Prostate gland (tissue), 2 donors: ENCODE measurements around the gene BBIP1. TPM values are rescaled to one million over a fixed set of nuclear protein-coding genes. Genes with fewer than 3 reads are reported as not detected.
A peak's percentile ranks its signal among the peaks of the same experiment; 100 is the strongest.

Experiments
- DNase-seq: peaks from one replicate; pipeline ENCODE4 v3.0.0-alpha.2; 2019; ENCODE audit warnings: low spot score
- H3K27ac ChIP-seq, 2 donors: fragments of 200-600 bp; sonication (generic); 2 replicates each; pipeline ENCODE4 v1.5.1; 2017 to 2019
- H3K27me3 ChIP-seq: fragments of 200-600 bp; sonication (generic); replicated peaks from 2 replicates; pipeline ENCODE4 v1.5.1; 2019; ENCODE audit not compliant: insufficient read depth
- H3K36me3 ChIP-seq, 2 donors: fragments of 200-600 bp; sonication (generic); 1 replicate in 1 of 2; 2 replicates in 1 of 2; pipeline versions ENCODE4 v1.5.1 to v1.8.1; 2017 to 2019
- H3K4me1 ChIP-seq: fragments of 200-600 bp; sonication (generic); replicated peaks from 2 replicates; pipeline ENCODE4 v1.5.1; 2019
- H3K4me3 ChIP-seq, 2 donors: fragments of 200-600 bp; sonication (generic); 2 replicates each; pipeline ENCODE4 v1.5.1; 2017 to 2019
- H3K9me3 ChIP-seq: fragments of 200-600 bp; sonication (generic); 2 replicates; pipeline ENCODE4 v1.5.1; 2017
- CTCF ChIP-seq, 4 experiments: fragments of 200-600 bp in 2 of 4; fragments of 450-650 bp in 2 of 4; sonication (generic) in 2 of 4; IDR thresholded peaks; 1 replicate in 3 of 4; 2 replicates in 1 of 4; pipeline ENCODE4 v1.5.1; 2016 to 2019; ENCODE audit warnings: antibody characterized with exemption in 4 of 4, mild to moderate bottlenecking in 2 of 4, moderate library complexity in 2 of 4
- POLR2A ChIP-seq: fragments of 450-650 bp; IDR thresholded peaks from one replicate; pipeline ENCODE4 v1.6.1; 2016; ENCODE audit warnings: antibody characterized with exemption, mild to moderate bottlenecking
- POLR2AphosphoS5 ChIP-seq: sonication (generic); formaldehyde crosslinking; IDR thresholded peaks from one replicate; pipeline ENCODE4 v1.6.1; 2017; ENCODE audit warnings: antibody characterized with exemption
- WGBS: methylation state at CpG from one replicate; pipeline ENCODE4 v1.1.5; 2018; 5-methylcytosine and 5-hydroxymethylcytosine counted together
- intact Hi-C: fragments of 100-400 bp; cut with DNase I; formaldehyde crosslinking; loops from one replicate; pipeline ENCODE4 v1.14.2; 2022
- total RNA-seq, 2 donors: library from RNA; depleted of rRNA; stranded (reverse); fragments of >200 nt; gene quantifications; one replicate each; pipeline ENCODE4 v1.1.0, GENCODE V29; 2016

Gene BBIP1
- total RNA-seq, 2 donors from 2014 or later, result 18.8 to 20.9 TPM

DNA sequence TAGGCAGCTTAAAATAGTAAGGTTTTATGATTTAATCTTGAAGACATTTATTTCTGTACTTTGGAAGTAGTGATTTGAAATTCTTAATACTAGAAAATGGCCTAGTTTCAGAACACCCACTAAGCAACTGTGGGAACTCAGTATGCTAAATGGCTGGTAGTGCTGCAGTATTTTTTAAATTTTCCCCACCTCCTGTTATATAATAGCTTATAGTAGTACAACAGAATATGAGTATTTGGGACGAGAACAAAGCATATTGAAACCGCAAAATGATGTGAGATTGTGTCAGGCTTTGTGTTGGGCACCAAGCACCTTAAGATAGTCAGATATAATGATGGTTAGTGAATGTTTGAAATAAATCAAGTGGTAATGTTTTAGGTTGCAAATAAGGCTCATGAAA is 8.5 kb upstream of the BBIP1 start:
- TF ChIP-seq POLR2A (no peak), CTCF (IDR thresholded peaks at IDR 0.05) (no peak), POLR2AphosphoS5 (no peak)
- no peaks in the 10 kb centered on the region for H3K4me1 ChIP-seq
- intact Hi-C loops, result no loop called here
- H3K4me3 ChIP-seq, result no peak overlapping the region
- no peaks in the 10 kb centered on the region for H3K36me3 ChIP-seq
- no peak overlapping the region for H3K27ac ChIP-seq
- H3K9me3 ChIP-seq, result no peaks in the 10 kb centered on the region
- no peak for DNase-seq
- WGBS, result 91% methylated on average over 2 of the region's 2 CpGs
- H3K27me3 ChIP-seq, result no peaks in the 10 kb centered on the region

DNA sequence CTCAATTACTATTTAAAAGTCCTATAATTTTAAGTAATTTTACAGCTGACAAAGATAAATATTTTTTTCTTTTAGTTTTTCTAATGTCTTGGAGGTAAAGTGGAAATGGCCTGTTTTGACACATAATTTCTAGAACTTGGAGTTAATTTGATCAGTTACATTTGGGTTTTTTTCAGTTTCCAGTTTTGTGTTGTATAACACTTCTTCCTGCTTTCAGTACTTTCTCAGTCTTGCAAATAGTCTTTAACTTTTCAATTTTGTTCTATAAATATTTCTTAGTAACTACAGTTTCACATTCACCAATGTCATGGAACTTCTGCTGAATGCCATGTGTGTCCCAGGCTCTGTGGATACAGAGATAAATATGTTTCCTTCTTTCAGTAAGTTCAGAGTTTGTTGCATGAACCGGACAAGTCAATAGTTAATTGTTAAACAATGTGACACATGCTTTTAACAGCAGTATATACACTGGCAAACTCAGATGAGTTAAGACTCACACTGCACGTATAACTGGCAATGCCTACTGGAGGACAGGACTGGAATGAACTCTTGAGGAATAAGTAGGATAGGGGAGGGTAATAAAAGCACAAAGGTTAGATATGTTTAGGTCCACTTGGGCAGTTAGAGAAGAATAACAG is 5.0 kb upstream of the BBIP1 start:
- no peaks in the 10 kb centered on the region for H3K4me1 ChIP-seq
- intact Hi-C loops, result no loop called here
- no peak overlapping the region for H3K4me3 ChIP-seq
- no peak for DNase-seq
- H3K9me3 ChIP-seq, result no peaks in the 10 kb centered on the region
- no peak for TF ChIP-seq CTCF (IDR thresholded peaks at IDR 0.05)
- TF ChIP-seq POLR2AphosphoS5, result no peak
- TF ChIP-seq POLR2A, result no peak
- no peaks in the 10 kb centered on the region for H3K27me3 ChIP-seq
- WGBS, result 42% methylated on average over 2 of the region's 2 CpGs
- no peaks in the 10 kb centered on the region for H3K36me3 ChIP-seq
- no peak overlapping the region for H3K27ac ChIP-seq

GRCh38 chr10:110919971-110920881 is 1.2 kb upstream of the BBIP1 start:
- no peaks in the 10 kb centered on the region for H3K9me3 ChIP-seq
- H3K4me1 ChIP-seq, result peaks cover 6% of the 10 kb centered on the region
- intact Hi-C loops, result loop anchor here (10.0 kb wide), 1 partner anchor 615 kb away; the partner anchor contains the start of gene SMNDC1
- H3K4me3 ChIP-seq, result peak overlapping the region; percentile 76 to 80
- no peaks in the 10 kb centered on the region for H3K27me3 ChIP-seq
- DNase-seq, result peak; percentile 22
- no peaks in the 10 kb centered on the region for H3K36me3 ChIP-seq
- H3K27ac ChIP-seq, result peak overlapping the region; percentile 97 to 99
- TF ChIP-seq POLR2A, result no peak
- no peak for TF ChIP-seq CTCF (IDR thresholded peaks at IDR 0.05)
- TF ChIP-seq POLR2AphosphoS5, result no peak
- under 1% methylated on average over 26 of the region's 44 CpGs for WGBS

- H3K27me3 ChIP-seq, result no peaks in the 10 kb centered on the region
- intact Hi-C loops, result loop anchor here (10.0 kb wide), 1 partner anchor 615 kb away; the partner anchor contains the start of gene SMNDC1
- peak; percentile 99 for DNase-seq
- no peaks in the 10 kb centered on the region for H3K9me3 ChIP-seq
- H3K4me1 ChIP-seq, result peaks cover 6% of the 10 kb centered on the region
- 1% methylated on average over 52 of the region's 61 CpGs for WGBS
- TF ChIP-seq POLR2AphosphoS5, result no peak
- peak in 1 of 4 experiments; percentile 14 for TF ChIP-seq CTCF (IDR thresholded peaks at IDR 0.05)
- TF ChIP-seq POLR2A, result peak; percentile 80
- H3K36me3 ChIP-seq, result no peaks in the 10 kb centered on the region
- peak within 1 kb of the TSS; percentile 97 to 99 for H3K27ac ChIP-seq
- peak within 1 kb of the TSS; percentile 76 to 80 for H3K4me3 ChIP-seq
Observed at GRCh38 chr10:110919349-110919931, 460 bp upstream of the BBIP1 start, which contains the start of gene SHOC2. TSS of gene SHOC2 (plus strand) at chr10:110919604. CDS start at chr10:110964359, 44,755 bp downstream.
